ENCODE results near the gene PSMB4. TPM values are rescaled to one million over a fixed set of nuclear protein-coding genes. Genes with fewer than 3 reads are reported as not detected.

PSMB4 gene
- total and polyA plus RNA-seq, 2 experiments from 2014 or later: 348 to 417 TPM

DNA sequence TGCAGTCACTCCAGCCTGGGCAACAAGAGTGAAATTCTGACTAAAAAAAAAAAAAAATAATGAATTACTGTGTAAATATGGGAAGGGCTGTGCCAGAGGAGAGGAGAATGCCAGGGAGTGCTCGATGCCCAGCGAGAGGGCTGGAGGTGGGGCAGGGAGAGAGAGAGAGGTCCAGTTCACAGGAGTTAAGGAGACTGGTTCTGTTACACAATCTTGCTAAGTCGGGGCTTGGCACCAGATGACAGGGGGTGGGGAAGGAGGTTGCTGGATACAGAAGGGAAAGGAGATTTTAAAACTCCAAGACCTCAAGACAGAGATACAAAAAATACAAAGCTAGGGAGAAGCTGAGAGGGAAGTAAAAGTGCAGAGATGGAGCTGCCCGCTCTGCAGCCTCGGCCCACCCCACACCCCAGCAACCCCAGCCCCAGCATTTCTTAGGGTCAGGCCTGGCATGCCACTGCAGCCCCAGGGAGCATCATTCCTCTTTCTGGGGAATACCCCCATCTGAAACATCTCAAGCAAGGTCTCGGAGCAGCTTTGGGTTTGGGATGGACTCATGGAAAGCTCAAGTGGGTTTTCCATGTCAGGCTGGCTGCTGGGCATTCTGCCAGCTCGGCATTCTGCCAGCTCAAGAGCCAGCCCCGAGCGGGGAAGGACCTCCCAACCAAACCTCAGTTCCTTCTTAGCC is 27.9 kb upstream of the PSMB4 start:
- Histone ChIP-seq H3F3A (replicated peaks; ENCODE audit: low read depth) (no peaks in the 10 kb centered on the region), H3K27ac (ENCODE audit: low read depth) (no peak overlapping the region), H3K27me3 (ENCODE audit: insufficient read depth) (no peaks in the 10 kb centered on the region), H3K36me3 (ENCODE audit: insufficient read depth) (no peaks in the 10 kb centered on the region), H2AFZ (0 out of 2 replicates have a peak overlapping the region, but pooled peaks have one; percentile 67), H3K9me2 (ENCODE audit: insufficient read depth) (no peaks in the 10 kb centered on the region), H3K79me2 (replicated peaks; ENCODE audit: insufficient read depth) (no peaks in the 10 kb centered on the region), H4K20me1 (replicated peaks; ENCODE audit: insufficient read depth) (no peaks in the 10 kb centered on the region), H3K4me3 (peak overlapping the region; percentile 42; the same call in 1 of the 2 replicates), H3K4me1 (ENCODE audit: insufficient read depth) (peaks cover 16% of the 10 kb centered on the region), H3K4me2 (peak overlapping the region; percentile 69)
- Mint-ChIP-seq H3K4me1 (peaks cover 27% of the 10 kb centered on the region), H3K4me3 (peak overlapping the region; percentile 70; the same call in 2 of the 3 replicates), H3K9me3 (no peaks in the 10 kb centered on the region; the same call in 2 of the 3 replicates), H3K36me3 (ENCODE audit: low read depth) (peaks cover 3% of the 10 kb centered on the region; the same call in 1 of the 3 replicates), H3K27ac (peak overlapping the region; percentile 24; the same call in 1 of the 2 replicates), H3K27me3 (ENCODE audit: insufficient read depth, low read depth, poor library complexity) (peaks cover 16% of the 10 kb centered on the region)
- DNase-seq (ENCODE audit: low spot score) (no peak), ATAC-seq (no peak)
- TF ChIP-seq ZNF462 (CRISPR knock-in tag; IDR thresholded peaks at IDR 0.05) (no peak), POLR2AphosphoS5 (IDR thresholded peaks at IDR 0.05; ENCODE audit: low read depth) (no peak), ZNF331 (CRISPR knock-in tag; IDR thresholded peaks at IDR 0.05; ENCODE audit: low read depth) (no peak), ETS1 (IDR thresholded peaks at IDR 0.05) (no peak), ZNF114 (CRISPR knock-in tag; IDR thresholded peaks at IDR 0.05) (no peak), JUNB (IDR thresholded peaks at IDR 0.05; ENCODE audit: unreplicated experiment) (no peak), EZH2 (IDR thresholded peaks at IDR 0.05; ENCODE audit: low read depth, unreplicated experiment) (no peak), EZH2phosphoT487 (IDR thresholded peaks at IDR 0.05; ENCODE audit: unreplicated experiment) (no peak), NANOG (IDR thresholded peaks at IDR 0.05; ENCODE audit: borderline replicate concordance) (no peak)

Data from GM23338 (cell line).